RWPE1 (cell line): ENCODE data around the gene FBXO42.

Experiments used
- CTCF ChIA-PET: fragments of 350-600 bp; sonication (Branson Sonifier 250); formaldehyde crosslinking; extraction: SDS; loops from one replicate; lab custom pipeline; 2021; lab: Yijun Ruan, JAX
- POLR2A ChIA-PET: fragments of 400-600 bp; formaldehyde crosslinking; extraction: SDS; loops from one replicate; lab custom pipeline; 2020; ENCODE audit warnings: antibody characterized with exemption; ENCODE audit not compliant: low non-redundant PET; lab: Yijun Ruan, JAX
- DNase-seq: peaks from one replicate; pipeline ENCODE4 v3.0.0; 2012; ENCODE audit warnings: low spot score
- H3K27ac ChIP-seq: fragments of 450-650 bp; 2 replicates; pipeline ENCODE4 v1.5.1; 2017
- CTCF ChIP-seq: fragments of 450-650 bp; conservative IDR thresholded peaks from 2 replicates; pipeline ENCODE4 v1.5.1; 2017; ENCODE audit warnings: low read depth, mild to moderate bottlenecking

The FBXO42 gene

DNA sequence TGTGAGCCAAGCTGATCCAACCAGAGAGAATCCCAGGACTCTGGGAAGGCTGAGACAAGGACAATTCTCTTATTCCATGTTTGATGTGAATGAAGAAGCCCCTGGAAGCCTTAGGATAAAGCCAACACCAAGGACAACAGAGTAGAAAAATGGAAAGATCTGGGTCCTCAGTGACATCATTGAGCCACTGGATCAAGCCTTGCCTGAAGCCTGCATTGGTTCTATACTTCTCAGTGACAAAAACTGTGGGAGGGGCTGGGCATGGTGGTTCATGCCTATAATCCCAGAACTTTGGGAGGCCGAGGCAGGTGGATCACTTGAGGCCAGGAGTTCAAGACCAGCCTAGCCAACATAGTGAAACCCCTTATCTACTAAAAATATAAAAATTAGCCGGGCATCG lies 155.4 kb downstream of the FBXO42 start:
- POLR2A ChIA-PET: no interaction called here
- H3K27ac ChIP-seq: no peak overlapping the region
- no peak for DNase-seq
- CTCF ChIA-PET: interaction anchor here (1.5 kb wide), 1 partner anchor 118 kb away, joined by 4 read pairs; no protein-coding TSS in a partner anchor
- TF ChIP-seq CTCF: no peak
